ENCODE data around the gene PIK3R6.

The PIK3R6 gene

GRCh38 chr17:8791248-8791909, 76.1 kb downstream of the PIK3R6 start:
- DNase-seq: no peak

GRCh38 chr17:8789743-8790142, 77.7 kb downstream of the PIK3R6 start:
- DNase-seq: no peak

- no peak for DNase-seq
Observed at GRCh38 chr17:8788998-8789397, 78.5 kb downstream of the PIK3R6 start.

GRCh38 chr17:8785547-8786413, 81.7 kb downstream of the PIK3R6 start:
- peak; percentile 8 for DNase-seq

- DNase-seq: no peak
Observed at GRCh38 chr17:8782176-8782575, 85.3 kb downstream of the PIK3R6 start.

- DNase-seq: no peak
Observed at GRCh38 chr17:8781776-8782175, 85.7 kb downstream of the PIK3R6 start.

GRCh38 chr17:8776881-8777280, 90.6 kb downstream of the PIK3R6 start:
- no peak for DNase-seq

GRCh38 chr17:8776248-8776647, 91.2 kb downstream of the PIK3R6 start:
- no peak for DNase-seq

- no peak for DNase-seq
Observed at GRCh38 chr17:8766731-8767130, 100.7 kb downstream of the PIK3R6 start.

- no peak for DNase-seq
Observed at GRCh38 chr17:8762012-8762411, 105.5 kb downstream of the PIK3R6 start.

- DNase-seq: no peak
Observed at GRCh38 chr17:8758137-8758596, 109.3 kb downstream of the PIK3R6 start, which contains the start of gene SPDYE4. Gene SPDYE4 (minus strand): TSS chr17:8758546. CDS start chr17:8758382, 164 bp downstream.

GRCh38 chr17:8757189-8757588, 110.3 kb downstream of the PIK3R6 start:
- DNase-seq: no peak

GRCh38 chr17:8755590-8756255, 111.8 kb downstream of the PIK3R6 start:
- DNase-seq: no peak

- DNase-seq: no peak
Observed at GRCh38 chr17:8754890-8755289, 112.6 kb downstream of the PIK3R6 start.

- peak; percentile 40 for DNase-seq
Observed at GRCh38 chr17:8753976-8754440, 113.5 kb downstream of the PIK3R6 start.

- no peak for DNase-seq
Observed at GRCh38 chr17:8753136-8753975, 114.1 kb downstream of the PIK3R6 start.
